Chondrocyte (in vitro differentiated cells): ENCODE measurements around the gene DCLK2. TPM values are rescaled to one million over a fixed set of nuclear protein-coding genes. Genes with fewer than 3 reads are reported as not detected.

Experiments used
- DNase-seq: peaks from one replicate; pipeline ENCODE4 v3.0.0; 2021; ENCODE audit warnings: mixed read lengths, low spot score
- H3K27ac Mint-ChIP-seq: one replicate; pipeline ENCODE4 v1.8.0; 2021; ENCODE audit warnings: mild to moderate bottlenecking, moderate library complexity, mixed read lengths; ENCODE audit not compliant: unreplicated experiment
- H3K27me3 Mint-ChIP-seq: 2 replicates; pipeline ENCODE4 v1.8.0; 2021; ENCODE audit warnings: low read depth, mixed read lengths
- H3K36me3 Mint-ChIP-seq: 2 replicates; pipeline ENCODE4 v1.8.0; 2021; ENCODE audit warnings: low read depth, mixed read lengths
- H3K4me1 Mint-ChIP-seq: 2 replicates; pipeline ENCODE4 v1.8.0; 2021; ENCODE audit warnings: low read depth, mild to moderate bottlenecking, mixed read lengths
- H3K4me3 Mint-ChIP-seq: one replicate; pipeline ENCODE4 v1.8.0; 2021; ENCODE audit warnings: mild to moderate bottlenecking, moderate library complexity, mixed read lengths; ENCODE audit not compliant: unreplicated experiment
- H3K9me3 Mint-ChIP-seq: 2 replicates; pipeline ENCODE4 v1.8.0; 2021; ENCODE audit warnings: low read depth, mixed read lengths
- total RNA-seq: library from RNA; stranded (reverse); gene quantifications from 3 replicates; pipeline ENCODE4 v1.2.1, GENCODE V29; 2021
- TF ChIP-seq, protein P1 (sequence below): fragments of 200-600 bp; sonication (generic); IDR thresholded peaks from 2 replicates; pipeline ENCODE4 v1.5.0; 2021; ENCODE audit warnings: antibody characterized with exemption, mild to moderate bottlenecking, moderate library complexity

The DCLK2 gene
- total RNA-seq, 1 donor from 2014 or later, result 20.0 TPM

DNA sequence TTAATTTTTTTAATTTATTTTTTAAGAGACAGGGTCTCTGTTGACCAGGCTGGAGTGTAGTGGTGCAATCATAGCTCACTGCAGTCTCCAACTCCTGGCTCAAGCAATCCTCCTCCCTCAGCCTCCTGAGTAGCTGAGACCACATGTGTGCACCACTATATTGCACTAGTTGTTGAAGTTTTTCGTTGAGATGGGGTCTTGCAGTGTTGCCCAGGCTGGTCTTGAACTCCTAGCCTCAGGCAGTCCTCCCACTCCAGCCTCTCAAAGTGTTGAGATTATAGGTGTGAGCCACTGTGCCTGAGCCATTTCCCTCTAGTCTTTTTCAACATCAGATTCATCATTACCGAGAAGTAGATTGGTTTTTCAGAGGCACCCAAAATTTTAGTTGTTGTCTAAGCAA lies 165.7 kb downstream of the DCLK2 start:
- H3K27ac Mint-ChIP-seq, result peak overlapping the region; percentile 82

DNA sequence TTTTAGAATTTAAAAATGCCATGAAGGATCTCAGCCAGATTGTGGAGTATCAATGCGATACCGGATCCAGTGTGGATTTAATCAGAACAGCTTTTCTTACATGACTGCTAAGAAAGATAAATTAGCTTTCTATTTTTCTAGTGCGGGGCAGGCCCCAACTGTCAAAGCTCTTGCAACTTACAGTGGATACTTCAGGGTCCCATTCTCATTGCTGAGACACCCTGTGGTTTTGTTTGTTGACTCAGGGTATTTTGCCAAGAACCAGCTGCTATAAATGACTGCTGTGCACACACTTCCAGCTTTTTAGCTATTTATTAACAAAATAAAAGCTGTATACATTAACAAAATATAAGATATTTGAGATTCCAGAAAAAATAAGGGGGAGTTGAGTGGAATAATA lies 166.4 kb downstream of the DCLK2 start:
- H3K36me3 Mint-ChIP-seq, result peaks cover 19% of the 10 kb centered on the region
- H3K27me3 Mint-ChIP-seq, result no peaks in the 10 kb centered on the region
- TF ChIP-seq, protein P1, sequence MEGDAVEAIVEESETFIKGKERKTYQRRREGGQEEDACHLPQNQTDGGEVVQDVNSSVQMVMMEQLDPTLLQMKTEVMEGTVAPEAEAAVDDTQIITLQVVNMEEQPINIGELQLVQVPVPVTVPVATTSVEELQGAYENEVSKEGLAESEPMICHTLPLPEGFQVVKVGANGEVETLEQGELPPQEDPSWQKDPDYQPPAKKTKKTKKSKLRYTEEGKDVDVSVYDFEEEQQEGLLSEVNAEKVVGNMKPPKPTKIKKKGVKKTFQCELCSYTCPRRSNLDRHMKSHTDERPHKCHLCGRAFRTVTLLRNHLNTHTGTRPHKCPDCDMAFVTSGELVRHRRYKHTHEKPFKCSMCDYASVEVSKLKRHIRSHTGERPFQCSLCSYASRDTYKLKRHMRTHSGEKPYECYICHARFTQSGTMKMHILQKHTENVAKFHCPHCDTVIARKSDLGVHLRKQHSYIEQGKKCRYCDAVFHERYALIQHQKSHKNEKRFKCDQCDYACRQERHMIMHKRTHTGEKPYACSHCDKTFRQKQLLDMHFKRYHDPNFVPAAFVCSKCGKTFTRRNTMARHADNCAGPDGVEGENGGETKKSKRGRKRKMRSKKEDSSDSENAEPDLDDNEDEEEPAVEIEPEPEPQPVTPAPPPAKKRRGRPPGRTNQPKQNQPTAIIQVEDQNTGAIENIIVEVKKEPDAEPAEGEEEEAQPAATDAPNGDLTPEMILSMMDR, result no peak
- H3K4me3 Mint-ChIP-seq, result no peak overlapping the region
- no peak for DNase-seq
- peak overlapping the region; percentile 82 for H3K27ac Mint-ChIP-seq
- peaks cover 51% of the 10 kb centered on the region for H3K4me1 Mint-ChIP-seq
- H3K9me3 Mint-ChIP-seq, result no peaks in the 10 kb centered on the region

More for the DNA sequence above, 165.7 kb downstream of the DCLK2 start:
- DNase-seq, result no peak
- H3K4me3 Mint-ChIP-seq, result no peak overlapping the region
- H3K4me1 Mint-ChIP-seq, result peaks cover 57% of the 10 kb centered on the region
- no peaks in the 10 kb centered on the region for H3K9me3 Mint-ChIP-seq
- no peaks in the 10 kb centered on the region for H3K27me3 Mint-ChIP-seq
- TF ChIP-seq, protein P1, result no peak
- peaks cover 19% of the 10 kb centered on the region for H3K36me3 Mint-ChIP-seq

DNA sequence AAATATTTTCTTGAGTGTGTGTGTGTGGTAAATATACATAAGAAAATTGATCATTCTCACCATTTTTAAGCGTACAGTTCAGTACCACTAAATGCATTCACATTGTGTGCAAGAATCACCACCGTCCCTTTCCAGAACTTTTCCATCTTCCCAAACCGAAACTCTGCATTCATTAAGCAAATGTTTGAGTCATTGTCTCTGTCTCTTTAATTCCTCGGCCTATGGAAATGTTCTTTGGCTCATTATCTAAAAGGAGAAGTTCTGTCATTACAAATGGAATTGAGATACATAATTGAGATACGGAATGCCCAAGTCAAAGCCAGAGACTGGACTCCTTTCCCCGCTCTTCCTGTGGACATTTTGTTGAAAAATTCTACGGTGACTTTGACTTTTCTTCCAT lies 168.9 kb downstream of the DCLK2 start:
- no peaks in the 10 kb centered on the region for H3K9me3 Mint-ChIP-seq
- DNase-seq, result no peak
- no peak overlapping the region for H3K4me3 Mint-ChIP-seq
- no peak overlapping the region for H3K27ac Mint-ChIP-seq
- no peaks in the 10 kb centered on the region for H3K27me3 Mint-ChIP-seq
- TF ChIP-seq, protein P1, result no peak
- peaks cover 15% of the 10 kb centered on the region for H3K36me3 Mint-ChIP-seq
- peaks cover 37% of the 10 kb centered on the region for H3K4me1 Mint-ChIP-seq

DNA sequence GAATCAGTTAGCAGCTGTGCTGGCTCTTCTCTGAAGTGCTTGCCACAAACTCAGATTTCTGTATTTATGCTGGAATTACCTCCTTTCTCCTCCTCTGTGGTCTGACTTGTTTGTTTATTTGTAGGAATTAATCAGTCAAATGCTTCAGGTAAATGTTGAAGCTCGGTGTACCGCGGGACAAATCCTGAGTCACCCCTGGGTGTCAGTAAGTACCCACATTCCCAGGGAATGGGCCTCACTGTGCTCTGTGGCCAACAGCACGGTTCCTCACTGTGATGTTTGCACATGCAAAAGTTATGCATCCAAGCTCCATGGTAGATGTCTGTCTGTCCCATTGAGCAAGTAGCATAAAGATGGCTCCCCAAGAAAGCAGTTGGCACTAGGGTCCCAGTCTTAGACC lies 169.9 kb downstream of the DCLK2 start:
- Mint-ChIP-seq H3K4me3 (no peak overlapping the region), H3K4me1 (peaks cover 30% of the 10 kb centered on the region), H3K27me3 (no peaks in the 10 kb centered on the region), H3K36me3 (peaks cover 17% of the 10 kb centered on the region), H3K27ac (no peak overlapping the region), H3K9me3 (no peaks in the 10 kb centered on the region)
- TF ChIP-seq, protein P1, result no peak
- DNase-seq, result no peak

DNA sequence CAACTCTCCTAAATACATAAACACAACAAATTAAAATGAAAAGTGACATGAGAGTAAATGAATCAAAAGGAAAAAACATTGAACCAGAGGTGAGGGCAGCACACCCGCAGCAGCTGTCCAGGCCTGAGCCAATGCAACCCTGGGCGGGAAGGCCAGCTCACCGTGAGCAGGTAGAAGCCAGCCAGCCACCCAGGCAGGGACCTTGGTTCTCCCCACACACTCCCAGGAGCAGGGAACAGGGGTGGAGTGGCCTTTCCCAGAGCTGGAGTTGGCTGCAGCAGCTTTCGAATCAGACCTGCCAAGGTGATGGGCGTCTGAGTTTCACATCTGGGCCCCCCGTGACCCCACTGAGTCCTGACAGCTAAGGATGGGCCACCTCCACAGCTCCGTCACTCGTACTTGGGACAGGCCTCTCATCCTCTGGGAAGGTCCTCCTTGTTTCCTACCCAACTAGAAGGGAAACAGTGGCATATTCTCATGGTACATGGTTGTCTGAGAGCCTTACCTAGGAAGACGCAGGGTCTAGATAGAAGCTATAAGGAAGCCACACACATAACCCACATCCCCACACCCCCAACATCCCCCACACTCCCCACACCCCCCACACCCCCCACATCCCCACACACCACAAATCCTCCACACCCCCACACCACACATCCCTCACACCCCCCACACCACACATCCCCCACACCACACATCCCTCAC lies 172.2 kb downstream of the DCLK2 start:
- DNase-seq, result no peak
- no peak overlapping the region for H3K4me3 Mint-ChIP-seq
- H3K36me3 Mint-ChIP-seq, result peaks cover 22% of the 10 kb centered on the region
- TF ChIP-seq, protein P1, result no peak
- peak overlapping the region; percentile 41 for H3K27ac Mint-ChIP-seq
- no peaks in the 10 kb centered on the region for H3K9me3 Mint-ChIP-seq
- no peaks in the 10 kb centered on the region for H3K27me3 Mint-ChIP-seq
- peaks cover 14% of the 10 kb centered on the region for H3K4me1 Mint-ChIP-seq
